ENCODE results near the gene TRIM2.
A peak's percentile ranks its signal among the peaks of the same experiment; 100 is the strongest.

- TF ChIP-seq ETS1 (IDR thresholded peaks at IDR 0.05): no peak
- TF ChIP-seq EZH2 (IDR thresholded peaks at IDR 0.05; ENCODE audit: low read depth, unreplicated experiment): no peak
- TF ChIP-seq REST (IDR thresholded peaks at IDR 0.05; ENCODE audit: unreplicated experiment): no peak
- no peak for TF ChIP-seq JUNB (IDR thresholded peaks at IDR 0.05; ENCODE audit: unreplicated experiment)
- peak; percentile 51 to 67 for TF ChIP-seq CTCF (conservative IDR thresholded peaks at IDR 0.05; ENCODE audit: low read depth in 2 of 2)
- no peak for TF ChIP-seq POLR2AphosphoS5 (IDR thresholded peaks at IDR 0.05; ENCODE audit: low read depth)
- no peak for TF ChIP-seq CREB1 (CRISPR knock-in tag; IDR thresholded peaks at IDR 0.05; ENCODE audit: low read depth)
- TF ChIP-seq STAT1 (IDR thresholded peaks at IDR 0.05; ENCODE audit: unreplicated experiment): no peak
Measured at GRCh38 chr4:153156263-153156662, 48.0 kb upstream of the TRIM2 start.
